Nephron (organoid): Measurements from ENCODE around the gene VPREB1.
"Not testable (repeated sequence)": the region's sequence is repeated elsewhere in the genome, so short reads cannot be mapped to it uniquely, and the experiment has no call there.

Experiments used
- H3K27ac Mint-ChIP-seq, 3 experiments: 2 replicates each; pipeline ENCODE4 v1.8.0; 2020; ENCODE audit warnings: mixed read lengths in 3 of 3, mild to moderate bottlenecking in 2 of 3, moderate library complexity in 1 of 3
- H3K27me3 Mint-ChIP-seq: 2 replicates; pipeline ENCODE4 v1.8.0; 2021; ENCODE audit warnings: low read depth, mild to moderate bottlenecking, moderate library complexity, mixed read lengths
- H3K36me3 Mint-ChIP-seq: 2 replicates; pipeline ENCODE4 v1.8.0; 2020; ENCODE audit warnings: low read depth, mixed read lengths
- H3K4me1 Mint-ChIP-seq: 2 replicates; pipeline ENCODE4 v1.8.0; 2020; ENCODE audit warnings: mixed read lengths
- H3K4me3 Mint-ChIP-seq, 3 experiments: 2 replicates each; pipeline ENCODE4 v1.8.0; 2020; ENCODE audit warnings: mild to moderate bottlenecking in 3 of 3, mixed read lengths in 3 of 3, moderate library complexity in 2 of 3
- H3K9me3 Mint-ChIP-seq: 2 replicates; pipeline ENCODE4 v1.8.0; 2020; ENCODE audit warnings: mixed read lengths

The VPREB1 gene

GRCh38 chr22:22286390-22287105 is 42.0 kb downstream of the VPREB1 start:
- H3K27ac Mint-ChIP-seq, H3K4me1 Mint-ChIP-seq, H3K9me3 Mint-ChIP-seq, H3K27me3 Mint-ChIP-seq, H3K36me3 Mint-ChIP-seq, H3K4me3 Mint-ChIP-seq: not testable (repeated sequence)

- H3K4me1 Mint-ChIP-seq, H3K27me3 Mint-ChIP-seq, H3K27ac Mint-ChIP-seq, H3K9me3 Mint-ChIP-seq, H3K36me3 Mint-ChIP-seq, H3K4me3 Mint-ChIP-seq: not testable (repeated sequence)
These were observed 42.6 kb downstream of the VPREB1 start for GRCh38 chr22:22287106-22287626.

- not testable (repeated sequence) for H3K27ac Mint-ChIP-seq, H3K9me3 Mint-ChIP-seq, H3K27me3 Mint-ChIP-seq, H3K4me1 Mint-ChIP-seq, H3K4me3 Mint-ChIP-seq, H3K36me3 Mint-ChIP-seq
These were observed 45.1 kb downstream of the VPREB1 start for GRCh38 chr22:22289666-22290065.

GRCh38 chr22:22291129-22291806 is 46.7 kb downstream of the VPREB1 start:
- H3K36me3 Mint-ChIP-seq, H3K4me3 Mint-ChIP-seq, H3K27me3 Mint-ChIP-seq, H3K4me1 Mint-ChIP-seq, H3K27ac Mint-ChIP-seq, H3K9me3 Mint-ChIP-seq: not testable (repeated sequence)

GRCh38 chr22:22292656-22293055 is 48.1 kb downstream of the VPREB1 start:
- not testable (repeated sequence) for H3K4me1 Mint-ChIP-seq, H3K36me3 Mint-ChIP-seq, H3K27ac Mint-ChIP-seq, H3K4me3 Mint-ChIP-seq, H3K27me3 Mint-ChIP-seq, H3K9me3 Mint-ChIP-seq

GRCh38 chr22:22293436-22293835 is 48.9 kb downstream of the VPREB1 start:
- H3K36me3 Mint-ChIP-seq, H3K27me3 Mint-ChIP-seq, H3K4me1 Mint-ChIP-seq, H3K9me3 Mint-ChIP-seq, H3K27ac Mint-ChIP-seq: not testable (repeated sequence)
- H3K4me3 Mint-ChIP-seq, result peak overlapping the region in 2 of 3 experiments; percentile 21 to 37

DNA sequence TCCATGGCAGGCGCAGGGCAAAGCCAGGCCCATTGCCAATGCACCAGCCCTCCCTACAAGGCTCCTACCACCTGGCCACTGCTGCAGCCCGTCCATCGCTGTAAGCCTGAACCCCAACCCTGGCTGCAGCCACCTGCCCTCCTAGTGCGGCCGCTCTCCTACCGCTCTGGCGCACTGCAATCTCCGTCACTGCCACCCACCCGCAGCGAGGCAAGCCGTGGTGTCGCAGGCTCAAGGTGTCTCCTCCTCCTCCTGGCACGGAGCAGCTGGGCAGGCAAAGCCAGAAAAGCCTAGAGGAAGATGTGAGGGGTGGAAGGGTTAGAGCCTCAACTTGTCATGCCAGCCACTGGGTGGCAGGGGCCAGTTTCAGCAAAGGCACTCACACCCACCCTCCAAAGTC is 50.1 kb downstream of the VPREB1 start:
- H3K4me1 Mint-ChIP-seq, H3K36me3 Mint-ChIP-seq, H3K4me3 Mint-ChIP-seq, H3K27ac Mint-ChIP-seq, H3K9me3 Mint-ChIP-seq, H3K27me3 Mint-ChIP-seq: not testable (repeated sequence)
